Liver (tissue), 9 donors: Measurements from ENCODE around the gene TMEM43. TPM values are rescaled to one million over a fixed set of nuclear protein-coding genes. Genes with fewer than 3 reads are reported as not detected.

ENCODE experiments used
- DNase-seq: peaks from one replicate; pipeline ENCODE4 v3.0.0-alpha.2; 2017; ENCODE audit warnings: low spot score
- H3K27ac ChIP-seq, 2 donors: one replicate each; pipeline ENCODE4 v1.7.0; 2013; ENCODE audit warnings: inconsistent platforms in 2 of 2, low read length in 2 of 2, control low read depth in 1 of 2, low read depth in 1 of 2, mild to moderate bottlenecking in 1 of 2
- H3K27me3 ChIP-seq, 4 donors: one replicate each; pipeline versions ENCODE4 v1.6.1 to v1.7.0; 2013; ENCODE audit warnings: low read length in 3 of 4, inconsistent platforms in 1 of 4, mild to moderate bottlenecking in 1 of 4, moderate library complexity in 1 of 4; ENCODE audit not compliant: control insufficient read depth in 4 of 4, insufficient read depth in 4 of 4
- H3K36me3 ChIP-seq, 4 donors: one replicate each; pipeline versions ENCODE4 v1.6.1 to v1.7.0; 2013; ENCODE audit warnings: low read length in 3 of 4, mild to moderate bottlenecking in 3 of 4, low read depth in 1 of 4, moderate library complexity in 1 of 4; ENCODE audit not compliant: control insufficient read depth in 4 of 4, insufficient read depth in 3 of 4
- H3K4me1 ChIP-seq, 4 donors: one replicate each; pipeline versions ENCODE4 v1.6.1 to v1.7.0; 2013; ENCODE audit warnings: low read length in 3 of 4, mild to moderate bottlenecking in 3 of 4, moderate library complexity in 1 of 4; ENCODE audit not compliant: control insufficient read depth in 4 of 4, insufficient read depth in 4 of 4
- H3K4me3 ChIP-seq, 3 donors: one replicate each; pipeline versions ENCODE4 v1.6.1 to v1.7.0; 2013; ENCODE audit warnings: low read length in 3 of 3, control low read depth in 1 of 3, low read depth in 1 of 3, mild to moderate bottlenecking in 1 of 3
- H3K9ac ChIP-seq, 2 donors: one replicate each; pipeline ENCODE4 v1.7.0; 2013; ENCODE audit warnings: low read length in 2 of 2, mild to moderate bottlenecking in 2 of 2, moderate library complexity in 2 of 2, control low read depth in 1 of 2, low read depth in 1 of 2
- H3K9me3 ChIP-seq, 4 donors: one replicate each; pipeline versions ENCODE4 v1.6.1 to v1.7.0; 2013; ENCODE audit warnings: low read length in 3 of 4; ENCODE audit not compliant: control insufficient read depth in 4 of 4
- ATF3 ChIP-seq: IDR thresholded peaks from 2 replicates; pipeline ENCODE4 v1.6.1; 2016; ENCODE audit warnings: antibody characterized with exemption
- CTCF ChIP-seq: fragments of 150-350 bp; IDR thresholded peaks from 2 replicates; pipeline ENCODE4 v1.5.1; 2017; ENCODE audit warnings: improper control_type of control experiment, low read depth, low read length; ENCODE audit not compliant: missing input control
- EGR1 ChIP-seq, 2 donors: IDR thresholded peaks; 2 replicates each; pipeline ENCODE4 v1.6.1; 2016 to 2018; ENCODE audit warnings: antibody characterized with exemption in 2 of 2, low read depth in 2 of 2
- FOXA1 ChIP-seq: IDR thresholded peaks from 2 replicates; pipeline ENCODE4 v1.6.1; 2016; ENCODE audit warnings: antibody characterized with exemption
- FOXA2 ChIP-seq: IDR thresholded peaks from 2 replicates; pipeline ENCODE4 v1.6.1; 2016; ENCODE audit warnings: antibody characterized with exemption
- GABPA ChIP-seq, 2 donors: IDR thresholded peaks in 1 of 2; conservative IDR thresholded peaks in 1 of 2; 2 replicates each; pipeline ENCODE4 v1.6.1; 2016; ENCODE audit warnings: antibody characterized with exemption in 2 of 2, mild to moderate bottlenecking in 1 of 2, moderate library complexity in 1 of 2
- HNF4A ChIP-seq, 2 donors: conservative IDR thresholded peaks; 2 replicates each; pipeline ENCODE4 v1.6.1; 2016; ENCODE audit warnings: antibody characterized with exemption in 2 of 2, mild to moderate bottlenecking in 2 of 2
- HNF4G ChIP-seq: IDR thresholded peaks from 2 replicates; pipeline ENCODE4 v1.6.1; 2016; ENCODE audit warnings: antibody characterized with exemption
- JUND ChIP-seq, 2 donors: IDR thresholded peaks; 2 replicates each; pipeline ENCODE4 v1.6.1; 2016; ENCODE audit warnings: antibody characterized with exemption in 2 of 2
- MAX ChIP-seq: IDR thresholded peaks from 2 replicates; pipeline ENCODE4 v1.6.1; 2016; ENCODE audit warnings: antibody characterized with exemption
- NR2F2 ChIP-seq: IDR thresholded peaks from 2 replicates; pipeline ENCODE4 v1.6.1; 2016; ENCODE audit warnings: antibody characterized with exemption
- RAD21 ChIP-seq, 2 donors: IDR thresholded peaks; 2 replicates each; pipeline ENCODE4 v1.6.1; 2016; ENCODE audit warnings: antibody characterized with exemption in 2 of 2, mild to moderate bottlenecking in 2 of 2
- REST ChIP-seq: IDR thresholded peaks from 2 replicates; pipeline ENCODE4 v1.6.1; 2016; ENCODE audit warnings: antibody characterized with exemption, mild to moderate bottlenecking
- RXRA ChIP-seq, 2 donors: IDR thresholded peaks; 2 replicates each; pipeline ENCODE4 v1.6.1; 2017 to 2018; ENCODE audit warnings: antibody characterized with exemption in 2 of 2, mild to moderate bottlenecking in 1 of 2
- SP1 ChIP-seq: IDR thresholded peaks from 2 replicates; pipeline ENCODE4 v1.6.1; 2018; ENCODE audit warnings: antibody characterized with exemption, mild to moderate bottlenecking
- TAF1 ChIP-seq: conservative IDR thresholded peaks from 2 replicates; pipeline ENCODE4 v1.6.1; 2016; ENCODE audit warnings: antibody characterized with exemption, mild to moderate bottlenecking
- YY1 ChIP-seq: IDR thresholded peaks from 2 replicates; pipeline ENCODE4 v1.6.1; 2016; ENCODE audit warnings: antibody characterized with exemption, mild to moderate bottlenecking
- ZBTB33 ChIP-seq: IDR thresholded peaks from 2 replicates; pipeline ENCODE4 v1.6.1; 2016; ENCODE audit warnings: antibody characterized with exemption
- WGBS: extraction: QIAGEN DNeasy Blood & Tissue Kit; methylation state at CpG from one replicate; pipeline ENCODE4 v1.1.7; 2013; 5-methylcytosine and 5-hydroxymethylcytosine counted together
- polyA plus RNA-seq, 2 donors: library from polyadenylated mRNA; stranded (reverse) in 1 of 2; unstranded in 1 of 2; fragments of 200-250 nt in 1 of 2; fragments of >200 nt in 1 of 2; fragmentation: Nextera tagmentation in 1 of 2; extraction: Ambion mirVana in 1 of 2; gene quantifications; one replicate each; pipeline versions ENCODE4 v1.2.1 to v1.2.3, GENCODE V29; 2013 to 2015
- total RNA-seq, 2 donors: library from RNA; depleted of rRNA; stranded (reverse); fragments of >200 nt; gene quantifications; one replicate each; pipeline ENCODE4 v1.2.3, GENCODE V29; 2014
- donor health status: healthy.
- donor health status: healthy.
- donor health status: healthy.
- donor health status: healthy.
- donor health status: healthy.

Gene TMEM43
- total and polyA plus RNA-seq, 4 donors: 7.4 to 15.1 (median 13.5) TPM

- Histone ChIP-seq H3K9ac (peak within 1 kb of the TSS; percentile 89 to 91), H3K36me3 (peaks cover 0 to 18% (median 5%) of the 10 kb centered on the region in 4 donors), H3K9me3 (no peaks in the 10 kb centered on the region), H3K4me3 (peak within 1 kb of the TSS; percentile 82 to 97 (median 84)), H3K27me3 (no peaks in the 10 kb centered on the region), H3K4me1 (peaks cover 2 to 35% (median 29%) of the 10 kb centered on the region in 4 donors), H3K27ac (peak within 1 kb of the TSS; percentile 91 to 95)
- WGBS: under 1% methylated on average over 78 of the region's 78 CpGs
- DNase-seq: peak; percentile 98
- TF ChIP-seq FOXA2: peak; percentile 35
- TF ChIP-seq RAD21 (IDR thresholded peaks at IDR 0.05): peak; percentile 39 to 55
- TF ChIP-seq SP1: peak; percentile 92
- peak; percentile 41 to 64 for TF ChIP-seq RXRA (IDR thresholded peaks at IDR 0.05)
- TF ChIP-seq ATF3: peak; percentile 33
- peak; percentile 64 to 65 for TF ChIP-seq HNF4A (conservative IDR thresholded peaks at IDR 0.05)
- peak; percentile 68 for TF ChIP-seq TAF1
- peak; percentile 56 to 85 for TF ChIP-seq EGR1 (IDR thresholded peaks at IDR 0.05; ENCODE audit: low read depth in 2 of 2)
- peak; percentile 80 for TF ChIP-seq REST
- TF ChIP-seq HNF4G: no peak
- peak; percentile 93 for TF ChIP-seq MAX
- peak; percentile 28 for TF ChIP-seq FOXA1
- TF ChIP-seq ZBTB33: peak; percentile 100
- TF ChIP-seq YY1: peak; percentile 98
- peak; percentile 90 to 98 for TF ChIP-seq GABPA (IDR thresholded peaks at IDR 0.05 in 1 of 2, conservative IDR thresholded peaks at IDR 0.05 in 1 of 2)
- no peak for TF ChIP-seq CTCF
- TF ChIP-seq JUND (IDR thresholded peaks at IDR 0.05): peak; percentile 46 to 61
- peak; percentile 46 for TF ChIP-seq NR2F2
Measured at GRCh38 chr3:14178247-14179113, 53.6 kb downstream of the TMEM43 start, which contains the start of the genes LSM3 and XPC. LSM3 (plus strand) TSS chr3:14178817; CDS start chr3:14178861, 44 bp downstream. XPC (minus strand) TSS chr3:14178601; CDS start chr3:14178568, 33 bp downstream.
